GM18526 (cell line): ENCODE measurements around the gene ZNF516.

Source experiments
- POLR2A ChIP-seq: IDR thresholded peaks from 3 replicates; pipeline ENCODE4 v1.6.1; 2011; ENCODE audit not compliant: insufficient read length; ENCODE audit errors: extremely low read depth

ZNF516 gene

DNA sequence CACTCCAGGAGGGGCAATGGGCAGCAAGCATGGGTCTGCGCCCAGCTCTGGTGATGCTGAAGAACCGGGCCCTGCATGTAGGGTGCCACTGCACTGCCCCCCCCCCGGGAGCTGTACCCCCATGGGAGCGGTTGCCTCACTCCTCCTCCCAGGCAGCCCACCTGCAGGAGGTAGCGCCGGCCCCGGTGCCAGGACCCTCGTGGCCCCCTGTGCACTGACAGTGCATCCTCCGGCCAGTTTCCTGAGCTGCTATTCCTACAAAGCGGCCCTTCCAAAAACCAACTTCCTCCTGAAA is 109.4 kb downstream of the ZNF516 start:
- no peak for TF ChIP-seq POLR2A

DNA sequence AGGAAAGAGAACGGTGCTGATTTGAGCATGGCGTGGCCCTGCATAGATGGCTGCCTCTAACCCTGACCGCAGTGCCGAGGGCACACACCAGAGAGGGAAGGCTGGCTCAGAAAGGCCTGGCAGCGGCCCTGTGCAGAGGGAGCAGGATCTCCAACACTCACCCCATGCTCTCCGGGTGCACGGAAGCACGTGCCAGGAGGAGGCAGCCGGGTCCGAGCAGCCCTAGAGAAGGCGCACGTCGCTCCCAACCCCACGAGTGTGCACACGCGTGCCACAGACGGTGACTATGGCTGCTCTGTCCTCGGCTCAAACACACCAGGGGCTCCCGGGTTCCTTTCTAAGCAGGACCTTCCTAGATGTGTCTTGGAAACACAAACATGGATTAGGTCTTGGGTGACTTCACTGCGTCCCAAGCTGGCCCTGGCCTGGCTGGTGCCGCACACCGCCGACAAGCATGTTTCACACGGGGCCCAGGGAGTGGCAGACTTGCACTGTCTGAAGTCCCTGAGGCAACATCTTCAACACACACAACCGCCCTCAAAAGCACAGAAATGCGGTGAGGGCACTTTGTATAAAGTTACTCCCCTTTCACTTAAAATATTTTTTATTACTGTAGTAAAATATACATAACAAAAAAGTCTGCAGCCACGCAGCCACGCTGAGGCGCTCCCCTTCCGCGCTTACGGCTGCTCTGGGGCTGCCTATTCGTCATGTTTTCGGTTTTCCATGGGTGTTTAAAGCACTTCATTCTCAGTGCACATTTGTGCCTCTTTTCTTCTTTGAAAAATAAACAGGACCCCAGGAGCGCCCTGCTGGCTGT is 110.0 kb downstream of the ZNF516 start:
- no peak for TF ChIP-seq POLR2A

DNA sequence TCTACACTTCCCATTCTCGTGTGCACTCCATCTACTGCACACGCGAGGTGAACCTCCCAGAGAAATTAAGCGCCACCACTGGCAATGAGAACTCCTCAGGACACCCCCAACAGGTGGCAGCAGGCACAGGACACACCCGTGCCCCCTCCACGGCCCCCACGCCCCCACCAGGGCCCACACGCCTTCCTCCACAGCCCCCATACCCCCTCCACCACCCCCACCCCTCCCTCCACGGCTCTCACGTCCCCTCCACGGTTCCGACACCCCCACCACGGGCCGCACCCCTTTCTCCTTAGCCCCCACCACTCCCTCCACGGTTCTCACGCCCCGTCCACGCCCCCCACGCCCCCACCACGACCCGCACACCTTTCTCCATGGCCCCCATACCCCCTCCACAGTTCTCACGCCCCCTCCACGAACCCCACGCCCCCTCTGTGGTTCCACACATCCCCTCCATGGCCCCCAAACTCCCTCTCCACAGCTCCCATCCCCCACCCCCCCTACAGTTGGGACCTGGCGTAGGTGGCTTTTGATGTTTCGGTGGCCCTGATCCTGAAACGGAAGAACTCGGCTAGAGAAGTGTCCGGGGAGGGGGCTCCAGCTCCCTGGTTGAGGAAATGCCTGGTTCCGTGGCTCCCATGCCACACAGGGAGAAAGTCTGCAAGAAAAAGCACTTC is 110.8 kb downstream of the ZNF516 start:
- TF ChIP-seq POLR2A: no peak

DNA sequence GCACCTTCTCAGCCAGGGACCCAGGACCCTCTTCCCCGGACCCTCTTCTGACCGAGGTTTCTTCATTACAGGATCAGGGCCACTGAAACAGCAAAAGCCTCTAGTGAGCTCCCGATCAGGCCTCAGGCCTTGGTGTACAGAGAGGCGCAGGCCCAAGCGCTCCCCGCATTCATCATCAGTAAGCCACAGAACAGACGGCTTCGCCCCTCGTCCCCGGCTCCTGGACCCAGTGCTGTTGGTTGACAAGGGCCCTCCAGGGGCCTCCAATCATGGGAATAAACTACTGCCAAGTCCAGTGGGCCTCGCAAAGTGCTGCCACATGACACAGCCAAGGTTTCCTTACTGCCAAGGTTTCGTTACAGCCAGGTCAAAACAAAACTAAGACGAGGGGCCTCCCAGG is 111.4 kb downstream of the ZNF516 start:
- TF ChIP-seq POLR2A: no peak

DNA sequence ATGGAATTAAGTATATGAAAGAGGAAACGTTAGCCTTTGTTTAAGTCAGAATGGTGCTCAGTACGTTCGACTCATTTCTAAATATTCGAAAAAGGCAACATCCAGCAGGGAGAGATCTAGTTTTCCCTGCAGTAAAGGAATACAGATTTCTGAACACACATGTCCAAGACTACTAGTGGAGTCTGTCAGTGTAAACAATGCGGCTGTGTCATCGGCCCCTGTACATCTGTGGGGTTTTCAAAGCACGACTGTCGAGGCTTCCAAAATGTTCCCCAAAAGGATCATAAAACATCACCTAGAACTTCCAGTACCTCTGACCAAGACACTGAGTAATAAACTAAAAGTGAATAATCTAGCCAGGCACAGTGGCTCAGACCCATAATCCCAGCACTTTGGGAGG is 112.8 kb downstream of the ZNF516 start:
- TF ChIP-seq POLR2A: no peak

DNA sequence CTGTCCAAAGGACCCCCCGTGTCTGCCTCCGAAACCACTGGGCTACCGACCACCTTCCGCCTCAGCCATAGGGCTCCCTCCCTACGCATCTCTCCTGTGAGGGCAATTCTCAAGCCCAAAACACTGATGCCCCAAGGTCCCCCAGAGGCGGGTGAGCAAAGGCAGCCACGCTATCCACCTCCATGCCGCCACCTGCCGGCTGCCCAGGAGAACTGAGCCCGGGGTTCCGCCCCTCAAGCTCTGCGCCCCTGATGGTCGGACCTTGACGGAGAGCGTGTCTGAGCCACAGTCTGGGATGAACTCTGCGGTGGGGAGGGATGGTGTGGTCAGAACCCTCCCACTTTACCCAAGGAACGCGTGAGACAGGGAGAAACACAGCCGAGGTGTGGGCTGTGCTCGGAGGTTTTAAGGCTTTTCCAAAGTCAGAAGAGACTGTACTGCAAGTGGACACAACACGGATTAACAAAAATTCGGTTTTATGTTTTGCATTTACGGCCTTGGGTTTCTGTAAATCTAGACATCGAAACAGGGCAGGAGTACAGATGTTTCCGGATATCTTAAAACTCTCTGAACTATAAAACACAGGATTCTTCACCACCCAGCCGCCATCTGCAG is 114.1 kb downstream of the ZNF516 start:
- no peak for TF ChIP-seq POLR2A

DNA sequence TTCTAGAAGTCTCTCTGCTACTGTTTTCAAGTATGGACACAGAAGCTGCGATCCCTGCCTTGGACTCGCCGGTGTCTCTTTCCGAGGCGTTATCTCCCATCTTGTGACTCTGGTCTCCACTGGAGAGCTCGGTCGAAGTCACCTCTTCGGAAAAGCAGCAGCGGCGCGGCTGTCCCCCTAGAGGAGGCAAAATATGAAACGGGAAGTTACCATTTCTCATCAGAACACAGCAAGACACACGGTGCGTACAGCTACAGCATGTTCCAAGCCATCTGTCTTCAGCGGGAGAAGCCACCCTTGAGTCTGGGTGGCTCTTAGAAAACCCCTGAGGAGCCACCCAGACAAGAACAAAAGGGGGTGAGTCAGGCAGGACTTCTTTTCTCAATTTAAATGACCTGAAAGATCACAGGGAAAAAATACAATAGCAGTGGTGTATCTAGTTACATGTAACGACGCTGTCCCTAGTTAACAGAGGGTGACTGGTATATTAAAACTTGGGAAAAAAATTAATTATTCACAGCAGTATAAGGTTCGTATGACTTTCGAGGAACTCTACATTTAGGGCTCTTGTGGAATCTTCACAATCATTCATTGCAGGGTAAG is 114.8 kb downstream of the ZNF516 start:
- TF ChIP-seq POLR2A: no peak

DNA sequence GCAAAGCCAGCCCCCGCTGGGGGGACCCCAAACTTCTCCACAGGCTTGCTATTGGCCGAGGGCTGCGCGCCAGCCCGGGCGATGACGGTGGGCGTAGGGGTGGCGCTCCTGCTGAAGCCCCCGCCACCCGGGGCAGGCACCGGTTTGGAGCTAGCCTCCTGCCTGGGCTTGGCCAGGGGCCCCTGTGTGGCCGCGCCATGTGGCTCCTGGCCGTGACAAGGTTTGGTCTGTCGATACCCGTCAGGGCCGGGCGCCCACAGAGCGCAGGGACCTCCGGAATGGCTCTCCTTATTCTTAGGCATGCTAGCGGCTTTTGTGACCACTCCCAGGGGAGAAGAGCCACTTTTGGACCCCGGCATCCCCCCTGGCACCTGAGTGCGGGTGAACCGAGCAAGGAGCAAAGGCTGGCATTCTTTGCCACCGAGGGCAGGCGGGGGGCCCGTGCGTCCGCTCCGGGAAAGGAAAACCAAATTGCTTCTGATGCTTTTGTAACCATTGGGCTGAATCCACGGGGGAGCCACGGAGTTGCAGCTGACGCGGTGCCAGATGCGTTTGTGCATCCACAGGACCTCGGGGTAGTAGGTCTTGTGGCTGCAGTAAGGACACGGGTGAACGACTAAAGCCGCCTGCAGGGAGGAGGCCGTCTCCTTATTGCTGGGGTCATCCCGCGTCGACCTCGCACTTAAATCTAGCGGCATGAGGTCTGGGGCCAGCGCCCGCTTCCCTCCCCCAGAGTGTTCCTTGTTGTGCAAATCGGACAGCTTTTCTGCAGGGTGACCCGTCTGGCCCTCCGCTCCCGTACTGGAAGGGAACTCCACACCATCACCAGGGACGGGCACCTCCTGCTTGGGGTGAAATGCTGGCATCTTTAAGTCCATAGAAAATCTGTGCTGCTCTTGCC is 115.6 kb downstream of the ZNF516 start:
- TF ChIP-seq POLR2A: no peak

DNA sequence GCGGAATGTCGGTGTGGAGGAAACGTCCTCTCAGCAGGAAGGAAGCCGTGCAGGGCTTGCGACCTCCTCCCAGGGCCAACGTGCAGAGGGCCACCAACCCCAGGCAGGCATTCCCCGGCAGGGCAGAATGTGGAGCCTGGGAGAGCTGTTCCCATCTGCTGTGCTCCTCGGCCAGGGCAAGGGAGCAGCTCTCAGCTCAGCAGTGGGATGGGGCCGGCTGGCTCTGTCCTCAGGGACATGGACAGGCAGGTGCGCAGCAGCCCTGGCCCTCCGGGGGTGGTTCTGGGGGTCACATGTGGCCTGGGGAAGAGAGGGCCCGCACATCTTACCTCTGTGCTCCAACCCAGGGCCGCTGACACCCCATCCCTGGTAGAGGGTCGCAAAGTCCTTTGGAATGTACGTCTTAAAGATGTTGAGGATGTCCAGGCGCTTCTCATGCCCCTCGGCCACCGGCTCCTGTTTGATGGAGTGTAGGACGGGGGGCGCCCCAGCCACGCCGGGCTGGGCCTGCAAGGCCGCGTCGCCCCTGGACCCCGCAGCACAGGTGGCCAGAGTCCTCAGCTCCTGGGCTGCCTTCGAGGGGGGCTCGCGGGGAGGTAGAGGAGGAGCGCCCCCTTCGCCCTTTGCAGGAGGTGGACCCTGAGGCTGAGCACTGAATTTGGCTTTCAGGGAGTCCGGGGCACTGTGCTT is 116.4 kb downstream of the ZNF516 start:
- no peak for TF ChIP-seq POLR2A

DNA sequence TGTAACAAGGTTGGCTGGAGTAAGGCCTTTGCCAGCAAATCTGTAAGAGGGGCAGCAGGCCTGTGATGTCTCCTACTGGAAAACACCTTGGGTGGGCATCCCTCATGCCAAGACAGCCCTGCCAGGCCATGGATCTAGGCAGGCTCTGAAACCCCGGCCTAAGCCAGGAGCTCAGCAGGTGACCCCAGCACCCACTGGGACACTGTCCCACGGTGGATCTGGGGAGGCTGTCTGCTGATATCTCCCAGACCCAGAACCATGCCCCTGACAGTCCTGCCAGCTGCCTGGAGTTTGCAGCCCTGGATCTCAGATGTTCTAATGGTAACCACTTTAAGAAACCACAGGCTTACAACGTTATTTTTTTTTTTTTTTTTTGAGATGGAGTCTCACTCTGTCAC is 117.7 kb downstream of the ZNF516 start:
- no peak for TF ChIP-seq POLR2A

DNA sequence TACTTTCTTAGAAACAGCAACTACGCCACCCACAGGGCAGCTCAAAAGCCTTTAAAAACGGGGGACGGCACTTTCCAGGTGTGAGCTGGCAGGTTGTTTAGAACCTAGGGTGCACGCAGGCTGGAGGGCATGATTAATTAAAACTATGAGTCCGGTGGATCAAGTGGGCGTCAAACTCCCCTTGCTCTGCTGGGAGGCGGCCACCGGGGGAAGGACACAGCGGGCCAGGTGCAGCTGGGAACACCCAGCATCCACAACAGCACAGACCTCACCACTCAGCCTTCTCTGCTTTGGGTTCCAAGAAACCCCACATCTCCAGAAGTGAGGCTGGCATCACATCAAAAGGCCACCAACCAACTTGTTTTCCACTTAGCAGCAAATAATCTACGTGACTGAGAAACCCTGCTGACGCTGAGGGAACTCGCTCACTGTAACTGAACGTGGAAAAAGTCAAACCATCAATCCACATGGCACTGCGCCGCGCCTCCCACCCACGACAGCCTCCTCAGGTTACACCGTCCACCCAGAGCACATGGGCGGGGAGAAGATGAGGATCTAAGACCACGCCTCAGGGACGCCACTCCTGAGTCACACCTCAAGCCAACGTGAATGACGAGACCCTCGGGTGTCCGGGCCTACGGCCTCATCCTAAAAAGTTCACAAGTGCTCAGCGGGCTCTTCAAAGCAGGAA is 118.2 kb downstream of the ZNF516 start:
- no peak for TF ChIP-seq POLR2A

DNA sequence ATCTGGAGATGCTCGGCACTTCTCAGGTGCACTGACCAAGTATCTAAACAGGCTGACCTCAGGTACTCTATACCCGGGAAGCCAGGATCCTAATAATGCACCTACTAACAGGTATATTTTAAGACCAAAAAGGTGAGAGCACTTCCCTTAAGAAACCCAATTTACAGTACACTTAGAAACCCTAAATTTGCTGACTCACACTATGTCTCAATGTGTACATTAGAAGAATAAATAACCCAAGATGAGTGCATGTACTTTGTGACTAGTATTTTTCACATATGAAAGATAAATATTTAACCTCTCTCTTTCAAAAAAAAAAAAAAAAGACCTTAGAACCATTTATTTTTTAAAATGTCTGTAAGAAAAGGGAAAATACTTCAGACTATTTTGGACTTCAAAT is 118.8 kb downstream of the ZNF516 start:
- TF ChIP-seq POLR2A: no peak

DNA sequence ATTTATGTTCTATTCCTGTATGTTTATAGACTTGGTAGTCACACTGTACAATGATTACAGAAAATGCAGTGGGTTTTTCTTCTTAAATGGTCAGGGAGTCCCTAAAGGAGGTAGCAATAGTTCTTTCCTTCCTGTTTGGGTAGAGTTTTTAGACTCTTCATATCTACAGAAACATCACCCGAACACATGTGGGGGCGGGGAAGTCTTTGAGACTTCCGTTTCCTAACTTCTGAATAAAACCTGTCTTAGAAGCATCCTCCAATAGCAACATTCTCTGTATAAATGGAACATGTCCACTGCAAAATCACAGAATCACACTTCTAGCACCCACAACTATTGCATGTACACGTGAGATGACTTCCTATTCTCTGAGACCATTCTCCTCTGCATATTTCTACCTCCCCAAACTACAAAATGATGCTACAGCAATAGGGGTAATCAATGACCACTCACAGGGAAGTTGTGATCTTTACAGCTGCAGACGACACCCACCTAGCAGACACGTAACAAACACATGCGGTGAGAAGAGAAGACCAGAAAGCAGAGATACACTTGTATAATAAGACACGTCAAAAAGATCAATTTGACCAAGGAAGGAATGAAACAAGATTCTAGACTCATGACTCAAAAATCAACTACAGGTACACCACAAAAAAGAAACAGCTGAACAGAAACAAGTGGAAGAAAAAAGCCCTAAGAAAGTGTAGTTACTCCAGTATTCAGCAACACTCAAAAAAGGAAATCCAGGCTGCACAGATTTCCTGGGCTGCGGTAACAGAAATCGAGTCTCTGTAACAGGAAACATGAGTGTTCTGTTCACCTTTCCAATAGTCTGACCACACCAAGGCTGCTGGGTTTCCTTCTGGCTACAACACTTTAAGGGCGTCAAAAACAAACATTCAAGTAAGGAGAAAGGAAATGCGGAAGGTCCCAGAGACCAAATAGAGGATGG is 120.4 kb downstream of the ZNF516 start:
- TF ChIP-seq POLR2A: no peak
